Glutamatergic neuron (in vitro differentiated cells): ENCODE measurements around the gene ERGIC1. TPM values are rescaled to one million over a fixed set of nuclear protein-coding genes. Genes with fewer than 3 reads are reported as not detected.

Source experiments
- DNase-seq: peaks from one replicate; pipeline ENCODE4 v3.0.0; 2022
- H3K27ac Mint-ChIP-seq: one replicate; pipeline ENCODE4 v1.8.0; 2020; ENCODE audit warnings: mild to moderate bottlenecking, mixed read lengths, inconsistent platforms; ENCODE audit not compliant: unreplicated experiment
- H3K27me3 Mint-ChIP-seq: one replicate; pipeline ENCODE4 v1.8.0; 2020; ENCODE audit warnings: mild to moderate bottlenecking, moderate library complexity, mixed read lengths, inconsistent platforms; ENCODE audit not compliant: unreplicated experiment
- H3K36me3 Mint-ChIP-seq: one replicate; pipeline ENCODE4 v1.8.0; 2020; ENCODE audit warnings: mild to moderate bottlenecking, mixed read lengths, inconsistent platforms; ENCODE audit not compliant: unreplicated experiment
- H3K4me1 Mint-ChIP-seq: one replicate; pipeline ENCODE4 v1.8.0; 2020; ENCODE audit warnings: mild to moderate bottlenecking, low read depth, mixed read lengths, inconsistent platforms; ENCODE audit not compliant: unreplicated experiment
- H3K4me3 Mint-ChIP-seq: one replicate; pipeline ENCODE4 v1.8.0; 2020; ENCODE audit warnings: mild to moderate bottlenecking, mixed read lengths, inconsistent platforms; ENCODE audit not compliant: unreplicated experiment
- H3K9me3 Mint-ChIP-seq: one replicate; pipeline ENCODE4 v1.8.0; 2020; ENCODE audit warnings: mild to moderate bottlenecking, moderate library complexity, mixed read lengths, inconsistent platforms; ENCODE audit not compliant: unreplicated experiment
- CTCF ChIP-seq: fragments of 200-600 bp; sonication (generic); IDR thresholded peaks from one replicate; pipeline ENCODE4 v1.5.0; 2021; ENCODE audit not compliant: partially characterized antibody, unreplicated experiment
- total RNA-seq: library from RNA; stranded (reverse); fragmentation: NEBNext Ultra II Directional; extraction: Animal tissue kit (Norgen Biotek cat#: 25700); gene quantifications from one replicate; pipeline ENCODE4 v1.2.1, GENCODE V29; 2021; ENCODE audit not compliant: unreplicated experiment

ERGIC1 gene
- total RNA-seq, 1 donor from 2014 or later: 76.2 TPM

GRCh38 chr5:172853355-172853975 lies 19.4 kb downstream of the ERGIC1 start:
- no peak for TF ChIP-seq CTCF
- peaks cover 2% of the 10 kb centered on the region for H3K9me3 Mint-ChIP-seq
- H3K27ac Mint-ChIP-seq: no peak overlapping the region
- H3K4me1 Mint-ChIP-seq: peaks cover 33% of the 10 kb centered on the region
- H3K4me3 Mint-ChIP-seq: no peak overlapping the region
- DNase-seq: no peak
- H3K27me3 Mint-ChIP-seq: peaks cover 6% of the 10 kb centered on the region
- no peaks in the 10 kb centered on the region for H3K36me3 Mint-ChIP-seq

- Mint-ChIP-seq H3K4me1 (peaks cover 29% of the 10 kb centered on the region), H3K27ac (no peak overlapping the region), H3K27me3 (peaks cover 6% of the 10 kb centered on the region), H3K9me3 (peaks cover 2% of the 10 kb centered on the region), H3K36me3 (no peaks in the 10 kb centered on the region), H3K4me3 (no peak overlapping the region)
- TF ChIP-seq CTCF: no peak
- no peak for DNase-seq
Measured at GRCh38 chr5:172854451-172854871, 20.4 kb downstream of the ERGIC1 start.

GRCh38 chr5:172854971-172855370 lies 20.9 kb downstream of the ERGIC1 start:
- H3K36me3 Mint-ChIP-seq: no peaks in the 10 kb centered on the region

GRCh38 chr5:172855597-172856292 lies 21.7 kb downstream of the ERGIC1 start:
- no peak overlapping the region for H3K27ac Mint-ChIP-seq
- H3K4me3 Mint-ChIP-seq: no peak overlapping the region
- no peak for DNase-seq
- no peak for TF ChIP-seq CTCF
- H3K9me3 Mint-ChIP-seq: peaks cover 2% of the 10 kb centered on the region
- peaks cover 6% of the 10 kb centered on the region for H3K27me3 Mint-ChIP-seq
- H3K4me1 Mint-ChIP-seq: peaks cover 21% of the 10 kb centered on the region
- no peaks in the 10 kb centered on the region for H3K36me3 Mint-ChIP-seq

More at GRCh38 chr5:172854971-172855370, 20.9 kb downstream of the ERGIC1 start:
- Mint-ChIP-seq H3K4me1 (peaks cover 24% of the 10 kb centered on the region), H3K27ac (no peak overlapping the region), H3K27me3 (peaks cover 6% of the 10 kb centered on the region), H3K9me3 (peaks cover 2% of the 10 kb centered on the region), H3K4me3 (no peak overlapping the region)
- no peak for TF ChIP-seq CTCF
- DNase-seq: no peak

- no peak for TF ChIP-seq CTCF
- H3K27me3 Mint-ChIP-seq: peaks cover 5% of the 10 kb centered on the region
- DNase-seq: no peak
- H3K36me3 Mint-ChIP-seq: no peaks in the 10 kb centered on the region
- no peak overlapping the region for H3K27ac Mint-ChIP-seq
- H3K4me1 Mint-ChIP-seq: peaks cover 21% of the 10 kb centered on the region
- H3K4me3 Mint-ChIP-seq: no peak overlapping the region
- peaks cover 2% of the 10 kb centered on the region for H3K9me3 Mint-ChIP-seq
Measured at GRCh38 chr5:172856336-172856735, 22.3 kb downstream of the ERGIC1 start.
